Epidermal melanocyte (primary cell): ENCODE measurements around the gene SLC35B2.
A peak's percentile ranks its signal among the peaks of the same experiment; 100 is the strongest.
"Not testable (repeated sequence)": the region's sequence is repeated elsewhere in the genome, so short reads cannot be mapped to it uniquely, and the experiment has no call there.

Experiments used
- DNase-seq: peaks from one replicate; pipeline ENCODE4 v3.0.0; 2011; ENCODE audit warnings: low spot score; ENCODE audit not compliant: insufficient read length

Gene SLC35B2

DNA sequence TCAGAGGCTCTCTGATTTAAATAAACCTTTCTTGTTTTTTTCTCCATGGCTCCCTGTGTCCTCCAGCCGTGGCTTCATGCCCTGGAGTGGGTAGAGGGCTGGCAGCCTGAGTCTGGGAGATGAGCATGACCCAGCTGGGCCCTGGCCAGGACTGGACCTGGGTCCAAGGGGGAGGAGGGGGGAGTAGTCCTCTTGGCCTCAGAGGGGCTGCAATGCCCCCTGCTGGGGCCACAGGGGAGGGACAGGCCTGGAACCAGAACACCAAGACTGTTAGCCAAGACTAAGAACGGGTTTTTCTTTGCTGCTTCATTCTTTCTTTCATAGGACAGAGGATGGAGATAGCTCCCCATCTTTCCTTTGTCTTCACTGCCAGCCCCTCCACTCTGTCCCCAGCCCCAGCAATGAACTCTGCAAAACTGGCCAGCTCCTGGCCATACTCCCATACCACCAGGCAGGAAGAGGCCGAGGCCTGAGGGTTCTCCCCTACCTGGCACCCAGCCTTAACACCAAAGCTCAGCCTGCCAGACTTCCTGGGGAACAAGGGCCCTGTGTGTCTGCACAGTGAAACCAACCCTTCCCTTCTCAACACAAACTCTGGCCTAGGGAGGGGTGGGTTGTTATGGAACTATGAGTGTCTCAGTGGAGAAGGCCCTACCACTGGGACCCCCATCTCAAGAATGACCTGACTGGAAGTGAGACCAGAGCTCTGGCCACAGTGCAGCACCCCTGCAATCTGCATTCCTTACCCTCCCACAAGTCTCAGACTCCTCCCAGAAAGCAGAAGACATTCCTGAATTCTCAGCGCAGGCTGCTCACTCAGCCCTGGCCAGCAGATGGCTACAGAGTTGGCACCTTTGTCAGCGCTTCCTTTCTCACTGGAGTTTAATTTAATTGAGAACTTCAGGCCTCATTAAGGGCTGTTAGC is 23.0 kb downstream of the SLC35B2 start:
- DNase-seq: peak; percentile 81

DNA sequence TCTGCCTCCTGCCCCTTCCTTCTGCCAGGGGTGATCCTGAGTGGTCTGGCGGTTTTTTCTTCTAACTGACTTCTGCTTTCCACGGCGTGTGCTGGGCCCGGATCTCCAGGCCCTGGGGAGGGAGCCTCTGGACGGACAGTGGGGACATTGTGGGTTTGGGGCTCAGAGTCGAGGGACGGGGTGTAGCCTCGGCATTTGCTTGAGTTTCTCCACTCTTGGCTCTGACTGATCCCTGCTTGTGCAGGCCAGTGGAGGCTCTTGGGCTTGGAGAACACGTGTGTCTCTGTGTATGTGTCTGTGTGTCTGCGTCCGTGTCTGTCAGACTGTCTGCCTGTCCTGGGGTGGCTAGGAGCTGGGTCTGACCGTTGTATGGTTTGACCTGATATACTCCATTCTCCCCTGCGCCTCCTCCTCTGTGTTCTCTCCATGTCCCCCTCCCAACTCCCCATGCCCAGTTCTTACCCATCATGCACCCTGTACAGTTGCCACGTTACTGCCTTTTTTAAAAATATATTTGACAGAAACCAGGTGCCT is 23.7 kb downstream of the SLC35B2 start:
- no peak for DNase-seq

DNA sequence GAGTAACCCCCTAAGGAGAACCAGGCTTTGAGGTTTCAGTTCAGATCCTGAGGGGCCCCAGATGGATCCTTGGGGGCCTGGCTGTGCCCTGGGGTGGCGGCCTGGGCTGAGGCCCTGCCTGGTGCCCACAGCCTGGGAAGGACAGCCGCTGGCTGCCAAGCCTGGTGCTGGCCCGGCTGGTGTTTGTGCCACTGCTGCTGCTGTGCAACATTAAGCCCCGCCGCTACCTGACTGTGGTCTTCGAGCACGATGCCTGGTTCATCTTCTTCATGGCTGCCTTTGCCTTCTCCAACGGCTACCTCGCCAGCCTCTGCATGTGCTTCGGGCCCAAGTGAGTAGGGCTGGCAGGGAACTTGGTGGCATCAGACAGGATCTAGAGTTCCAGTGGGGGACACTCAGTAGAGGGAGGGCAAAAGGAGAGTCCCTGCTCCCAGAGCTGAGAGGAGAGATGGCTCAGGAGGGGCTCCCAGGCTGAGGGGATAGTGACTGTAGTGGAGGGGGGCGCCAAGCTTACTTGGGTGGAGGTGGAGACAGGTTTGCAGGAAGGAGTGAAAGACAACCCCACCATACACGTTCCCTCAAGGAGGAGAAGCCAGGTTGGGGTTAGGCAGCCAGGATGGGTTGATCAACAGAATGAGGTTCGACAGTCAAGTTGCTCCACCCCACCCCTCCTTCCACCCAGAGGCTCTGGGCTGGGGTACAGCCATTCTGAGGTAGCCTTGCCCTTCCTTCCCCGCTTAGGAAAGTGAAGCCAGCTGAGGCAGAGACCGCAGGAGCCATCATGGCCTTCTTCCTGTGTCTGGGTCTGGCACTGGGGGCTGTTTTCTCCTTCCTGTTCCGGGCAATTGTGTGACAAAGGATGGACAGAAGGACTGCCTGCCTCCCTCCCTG is 24.4 kb downstream of the SLC35B2 start:
- no peak for DNase-seq

DNA sequence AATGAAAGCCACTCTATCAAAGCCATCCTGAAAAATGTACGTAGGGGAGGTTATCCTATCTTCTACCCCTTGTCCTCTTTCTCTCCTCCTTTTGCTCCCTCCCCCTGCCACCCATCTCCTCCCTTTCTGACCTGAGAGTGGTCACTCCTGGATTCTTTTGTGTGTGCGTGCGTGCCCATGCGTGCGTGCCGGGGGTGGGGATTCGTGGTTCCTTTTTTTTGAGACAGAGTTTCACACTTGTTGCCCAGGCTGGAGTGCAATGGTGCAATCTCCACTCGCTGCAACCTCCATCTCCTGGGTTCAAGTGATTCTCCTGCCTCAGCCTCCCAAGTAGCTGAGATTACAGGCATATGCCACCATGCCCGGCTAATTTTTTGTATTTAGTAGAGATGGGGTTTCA is 25.9 kb downstream of the SLC35B2 start:
- not testable (repeated sequence) for DNase-seq

DNA sequence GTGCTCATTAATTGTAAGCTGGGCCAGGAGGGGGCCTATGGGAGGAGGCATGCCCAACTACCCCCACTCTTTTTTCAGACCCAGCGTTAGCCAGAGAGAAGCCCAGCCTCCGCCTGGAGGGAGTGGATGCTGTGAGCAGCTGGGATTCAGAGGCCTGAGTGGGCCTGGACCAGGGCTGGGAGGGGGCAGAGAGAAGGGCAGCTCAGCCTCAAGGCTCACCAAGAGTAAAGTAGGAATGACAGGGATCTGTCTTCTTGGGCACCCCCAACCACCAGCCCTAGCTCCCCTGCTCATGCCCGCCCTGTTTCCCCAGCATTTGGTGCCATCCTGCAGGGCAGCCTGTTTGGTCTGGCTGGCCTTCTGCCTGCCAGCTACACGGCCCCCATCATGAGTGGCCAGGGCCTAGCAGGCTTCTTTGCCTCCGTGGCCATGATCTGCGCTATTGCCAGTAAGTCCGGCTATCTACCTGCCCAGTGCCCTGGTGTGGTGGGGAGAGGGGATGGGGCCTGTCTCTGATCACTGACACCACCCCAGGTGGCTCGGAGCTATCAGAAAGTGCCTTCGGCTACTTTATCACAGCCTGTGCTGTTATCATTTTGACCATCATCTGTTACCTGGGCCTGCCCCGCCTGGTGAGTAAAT is 27.2 kb downstream of the SLC35B2 start:
- DNase-seq: no peak

DNA sequence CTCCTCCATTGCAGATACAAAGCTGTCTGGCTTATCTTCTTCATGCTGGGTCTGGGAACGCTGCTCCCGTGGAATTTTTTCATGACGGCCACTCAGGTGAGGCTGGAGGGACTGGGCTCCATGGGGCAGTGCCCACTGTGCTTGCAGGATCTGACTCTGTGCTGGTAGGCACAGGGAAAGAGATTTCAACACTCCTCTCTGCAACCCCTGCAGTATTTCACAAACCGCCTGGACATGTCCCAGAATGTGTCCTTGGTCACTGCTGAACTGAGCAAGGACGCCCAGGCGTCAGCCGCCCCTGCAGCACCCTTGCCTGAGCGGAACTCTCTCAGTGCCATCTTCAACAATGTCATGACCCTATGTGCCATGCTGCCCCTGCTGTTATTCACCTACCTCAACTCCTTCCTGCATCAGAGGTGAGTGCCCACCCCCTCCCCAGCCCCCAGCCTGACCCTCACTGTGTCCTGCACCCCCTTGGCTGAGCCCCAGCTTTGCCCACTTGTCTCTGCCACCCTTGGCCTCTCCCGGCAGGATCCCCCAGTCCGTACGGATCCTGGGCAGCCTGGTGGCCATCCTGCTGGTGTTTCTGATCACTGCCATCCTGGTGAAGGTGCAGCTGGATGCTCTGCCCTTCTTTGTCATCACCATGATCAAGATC is 27.8 kb downstream of the SLC35B2 start:
- DNase-seq: no peak

DNA sequence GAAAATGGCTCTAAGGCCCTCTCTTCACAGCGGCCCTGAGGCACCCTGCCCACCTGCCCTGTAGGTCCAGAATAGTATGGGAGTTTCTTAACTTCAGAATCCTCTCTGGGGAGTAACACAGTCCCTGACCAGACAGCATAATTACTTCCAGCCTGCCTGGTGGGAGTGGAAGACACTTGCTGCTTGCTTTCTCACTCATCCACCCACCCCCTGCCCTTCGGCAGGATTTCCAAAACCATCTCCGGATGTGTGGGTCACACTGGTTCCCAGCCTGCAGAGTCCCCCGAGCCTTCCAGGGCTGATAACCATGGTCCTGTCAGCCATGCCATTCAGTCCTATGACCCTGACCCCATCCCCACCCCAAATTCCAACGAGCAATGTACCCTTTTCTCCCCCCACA is 28.5 kb downstream of the SLC35B2 start:
- DNase-seq: no peak

DNA sequence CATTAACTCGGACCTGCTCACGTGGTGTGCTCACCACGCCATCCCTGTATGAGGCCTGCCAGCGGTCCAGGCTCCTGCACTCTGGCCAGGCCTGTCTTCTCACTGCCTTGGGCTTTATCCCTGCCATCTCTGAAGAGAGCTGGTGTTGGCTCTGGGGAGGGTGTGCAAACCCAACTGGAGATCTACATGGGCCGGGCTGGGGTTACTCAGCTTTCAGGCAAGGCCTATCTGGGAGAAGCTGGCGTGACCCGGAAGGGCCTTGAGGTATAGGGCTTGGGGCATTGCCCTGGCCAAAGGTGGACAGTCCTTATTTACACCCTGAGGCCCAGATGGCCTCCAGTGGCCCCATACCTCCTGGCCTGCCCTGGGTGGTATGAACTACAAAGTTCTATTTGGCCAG is 28.9 kb downstream of the SLC35B2 start:
- DNase-seq: no peak

DNA sequence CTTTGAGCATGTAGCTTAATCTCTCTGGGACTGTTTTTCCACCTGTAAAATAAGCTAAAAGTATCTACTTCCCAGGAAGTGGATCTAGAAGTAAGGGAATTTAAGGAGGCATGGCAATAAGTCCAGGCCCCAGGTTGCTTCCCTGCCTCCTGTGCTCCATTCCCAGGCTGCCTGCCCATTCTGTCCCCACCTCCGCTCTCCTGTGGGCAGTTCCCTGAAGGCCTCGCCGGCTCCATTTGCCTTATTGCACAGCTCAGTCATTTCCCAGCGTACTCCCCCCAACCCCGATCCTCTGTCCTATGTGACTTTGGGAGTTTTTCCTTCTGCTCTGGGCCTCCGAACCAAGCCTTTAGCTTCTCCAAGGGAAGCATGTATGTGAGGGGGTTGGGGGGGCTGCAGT is 29.3 kb downstream of the SLC35B2 start:
- no peak for DNase-seq

DNA sequence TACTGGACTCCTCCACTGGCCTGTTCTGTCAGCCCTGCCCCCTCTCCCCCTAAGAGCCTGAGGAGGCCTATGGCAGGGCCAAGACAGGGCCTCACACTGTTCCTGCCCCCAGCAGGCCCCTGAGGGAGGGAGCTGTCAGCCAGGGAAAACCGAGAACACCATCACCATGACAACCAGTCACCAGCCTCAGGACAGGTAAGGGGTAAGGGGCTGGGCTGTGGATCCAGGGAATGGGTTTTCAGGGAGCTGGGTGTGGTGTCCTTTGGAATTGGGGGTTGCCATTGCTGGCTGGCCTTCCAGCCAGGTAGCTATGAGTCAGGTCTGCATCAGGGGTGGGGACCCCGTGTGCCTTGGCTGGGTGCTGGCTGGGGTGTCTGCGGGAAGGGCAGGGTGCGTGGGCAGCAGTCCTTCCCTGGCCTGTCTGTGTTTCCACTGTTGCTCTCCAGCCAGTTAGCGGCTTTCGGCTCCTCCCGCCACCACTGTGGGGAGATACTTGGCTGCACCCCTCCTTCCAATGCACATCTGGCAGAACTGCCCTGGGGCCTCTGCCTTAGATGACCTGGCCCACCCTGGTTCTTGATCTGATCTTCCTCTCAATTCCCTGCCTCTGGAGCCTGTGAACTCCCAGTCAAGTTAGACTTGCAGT is 30.1 kb downstream of the SLC35B2 start:
- no peak for DNase-seq

DNA sequence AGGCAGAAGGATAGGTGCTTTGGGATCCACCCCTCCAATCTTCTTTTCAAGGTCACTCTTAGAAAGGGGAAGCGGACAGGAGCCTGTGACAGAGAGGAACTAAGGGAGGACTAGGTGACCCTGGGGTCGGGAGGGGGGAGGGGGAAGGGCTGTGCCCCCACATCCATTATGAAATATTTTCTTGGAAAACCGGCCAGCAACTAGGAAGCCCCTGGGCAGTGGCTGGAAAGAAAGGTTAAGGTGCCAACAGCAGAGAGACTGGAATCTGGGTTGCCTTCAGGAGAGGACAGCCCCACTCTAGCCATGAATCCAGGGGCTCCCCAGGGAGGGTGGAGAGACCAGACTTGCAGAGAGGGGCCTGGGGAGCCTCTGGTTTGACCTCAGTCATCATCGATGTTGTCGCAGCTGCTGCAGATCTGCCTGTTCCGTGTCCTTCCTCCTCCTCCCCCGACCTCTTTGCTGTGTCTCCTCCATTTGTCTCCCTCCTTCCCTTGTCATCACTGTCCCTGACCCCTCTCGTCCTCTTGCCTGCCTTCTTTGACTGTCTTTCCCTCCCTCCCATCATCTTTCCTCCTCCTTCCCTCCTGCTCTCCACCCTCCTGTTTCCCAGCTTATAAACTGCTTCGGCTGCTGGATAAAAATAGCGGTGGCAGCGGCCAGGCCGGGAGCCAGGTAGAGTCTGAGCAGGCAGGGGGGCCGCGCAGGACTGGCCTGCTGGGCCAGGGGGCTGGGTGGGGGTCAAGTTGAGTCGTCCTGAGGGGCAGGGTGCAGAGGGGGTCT is 30.8 kb downstream of the SLC35B2 start:
- DNase-seq: no peak

DNA sequence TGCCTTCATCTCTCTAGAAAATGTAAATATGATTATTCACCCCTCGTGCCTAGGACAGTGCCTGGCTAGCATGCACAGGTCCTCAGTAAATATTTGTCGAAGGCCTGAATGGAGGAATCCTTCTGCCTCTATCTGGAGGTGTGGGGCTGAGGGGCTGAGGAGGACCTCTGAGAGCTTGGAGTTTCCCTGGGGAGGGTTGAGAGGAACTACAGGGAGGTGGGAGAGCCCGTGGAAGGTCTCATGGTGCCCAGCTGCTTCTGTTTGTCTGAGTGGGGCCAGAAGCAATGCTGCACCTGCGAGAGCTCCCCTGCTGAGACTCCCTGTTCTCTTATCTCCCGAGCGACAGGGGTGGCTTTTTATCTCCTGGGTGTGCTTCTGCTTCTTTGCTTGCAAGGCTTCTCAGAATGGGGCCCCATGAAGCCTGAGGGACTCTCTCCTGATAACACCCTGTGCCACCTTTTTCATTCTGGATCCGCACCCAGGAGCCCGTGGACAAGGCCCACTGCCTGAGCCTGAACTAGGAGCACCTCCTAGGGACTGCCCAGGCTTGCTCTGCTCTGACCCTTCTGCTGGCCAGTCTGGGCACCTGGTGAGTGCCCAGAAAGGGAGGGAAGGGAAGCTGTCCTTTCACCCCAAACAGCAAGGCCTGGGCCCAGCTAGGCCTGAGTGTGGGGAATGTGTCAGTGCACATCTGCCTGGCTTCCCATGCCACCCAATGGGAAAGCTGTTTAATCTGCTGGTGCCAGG is 31.6 kb downstream of the SLC35B2 start:
- DNase-seq: no peak

DNA sequence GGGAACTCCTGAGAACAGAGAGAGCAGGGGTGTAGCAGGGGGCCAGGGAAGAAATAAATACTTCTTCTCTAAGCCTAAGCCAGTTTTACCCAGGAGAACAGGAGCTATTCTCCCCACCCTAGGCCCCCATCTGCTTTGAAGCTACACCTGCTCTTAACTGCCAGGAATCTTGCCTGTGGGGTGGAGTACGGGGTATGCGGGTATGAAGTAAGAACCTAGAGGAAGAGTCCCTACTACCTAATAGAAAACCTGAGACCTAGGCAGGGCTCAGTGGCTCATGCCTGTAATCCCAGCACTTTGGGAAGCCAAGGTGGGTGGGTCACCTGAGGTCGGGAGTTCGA is 32.4 kb downstream of the SLC35B2 start:
- no peak for DNase-seq

DNA sequence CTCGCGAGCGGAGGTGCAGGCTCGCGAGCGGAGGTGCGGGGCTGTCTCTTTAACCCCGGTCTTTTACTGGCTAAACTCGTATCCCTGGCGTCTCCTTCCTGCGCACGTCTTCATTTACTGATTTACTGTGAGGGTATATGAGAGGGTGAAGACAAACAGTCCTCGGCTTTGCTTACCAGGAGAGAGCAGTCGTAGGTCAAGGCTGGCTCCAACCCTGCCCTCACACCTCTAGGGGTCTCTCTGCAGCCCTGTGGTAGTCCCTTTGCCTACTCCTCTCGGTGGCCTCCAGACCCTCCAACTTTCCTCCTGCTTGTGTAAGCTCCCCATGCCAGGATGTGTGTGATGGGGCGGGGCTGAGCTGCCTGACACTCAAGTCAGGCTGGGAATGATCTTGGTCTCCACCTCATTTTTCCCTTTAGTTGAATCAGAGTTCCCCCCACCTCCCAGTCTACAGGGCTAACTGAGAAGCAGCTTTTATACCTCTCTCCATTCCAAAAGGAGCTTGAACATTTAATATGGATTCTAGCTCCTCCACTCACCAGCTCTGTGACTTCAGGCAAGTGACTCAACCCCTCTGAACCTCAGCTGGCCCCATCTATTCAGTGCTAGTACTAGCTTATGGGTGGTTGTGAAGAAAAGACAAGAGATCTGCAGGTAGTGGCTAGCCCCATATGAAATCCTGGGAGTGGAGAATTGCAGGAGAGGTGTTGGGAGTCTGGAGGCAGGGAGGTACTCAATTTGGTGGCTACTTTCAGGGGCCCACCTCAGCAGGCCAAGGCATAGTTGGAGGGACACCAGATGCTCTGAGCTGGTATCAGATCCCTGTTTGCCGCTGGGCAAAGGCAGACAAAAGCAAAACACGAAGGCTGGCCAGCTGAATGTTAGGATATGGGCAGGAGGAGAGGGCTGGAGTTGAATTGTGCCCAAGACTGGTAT is 33.0 kb downstream of the SLC35B2 start:
- DNase-seq: no peak

DNA sequence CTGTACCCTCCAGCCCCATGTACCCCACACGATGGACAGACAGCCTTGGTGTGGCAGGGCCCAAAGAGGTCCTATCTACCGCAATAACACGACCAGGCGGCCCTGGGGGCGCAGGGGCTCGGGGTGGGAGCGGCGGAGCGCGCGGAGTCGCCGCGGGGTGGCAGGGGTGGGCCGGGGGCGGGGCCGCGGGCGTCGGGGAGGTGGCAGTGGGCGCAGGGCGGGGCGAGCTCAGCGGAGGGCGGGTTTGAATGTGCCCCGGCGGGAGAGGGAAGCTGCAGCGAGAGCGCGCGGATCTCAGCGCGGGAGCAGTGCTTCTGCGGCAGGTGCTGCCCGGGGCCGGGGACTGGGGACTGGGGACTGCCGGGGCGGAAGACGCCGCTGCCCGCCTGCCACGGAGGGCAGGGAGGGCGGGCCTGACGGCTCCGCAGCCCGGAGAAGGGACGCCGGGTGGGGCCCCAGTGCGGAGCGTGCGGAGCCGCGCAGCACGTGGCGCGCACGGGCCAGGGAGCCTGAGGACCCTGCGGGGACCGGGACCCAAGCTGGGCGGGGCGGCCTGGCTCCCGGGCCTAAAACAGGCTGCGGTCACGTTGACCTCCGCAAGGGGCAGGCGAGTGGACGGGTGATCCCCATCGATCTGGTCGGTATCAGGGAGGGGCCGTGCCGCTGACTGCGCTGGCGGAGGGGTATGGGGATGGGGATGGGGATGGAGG is 33.9 kb downstream of the SLC35B2 start, which contains the start of gene SLC29A1:
TSS of gene SLC29A1 (plus strand) at position 277 of the 710 bp plus-strand sequence. CDS start 3,719 bp downstream, outside the sequence.
- peak; percentile 87 for DNase-seq

DNA sequence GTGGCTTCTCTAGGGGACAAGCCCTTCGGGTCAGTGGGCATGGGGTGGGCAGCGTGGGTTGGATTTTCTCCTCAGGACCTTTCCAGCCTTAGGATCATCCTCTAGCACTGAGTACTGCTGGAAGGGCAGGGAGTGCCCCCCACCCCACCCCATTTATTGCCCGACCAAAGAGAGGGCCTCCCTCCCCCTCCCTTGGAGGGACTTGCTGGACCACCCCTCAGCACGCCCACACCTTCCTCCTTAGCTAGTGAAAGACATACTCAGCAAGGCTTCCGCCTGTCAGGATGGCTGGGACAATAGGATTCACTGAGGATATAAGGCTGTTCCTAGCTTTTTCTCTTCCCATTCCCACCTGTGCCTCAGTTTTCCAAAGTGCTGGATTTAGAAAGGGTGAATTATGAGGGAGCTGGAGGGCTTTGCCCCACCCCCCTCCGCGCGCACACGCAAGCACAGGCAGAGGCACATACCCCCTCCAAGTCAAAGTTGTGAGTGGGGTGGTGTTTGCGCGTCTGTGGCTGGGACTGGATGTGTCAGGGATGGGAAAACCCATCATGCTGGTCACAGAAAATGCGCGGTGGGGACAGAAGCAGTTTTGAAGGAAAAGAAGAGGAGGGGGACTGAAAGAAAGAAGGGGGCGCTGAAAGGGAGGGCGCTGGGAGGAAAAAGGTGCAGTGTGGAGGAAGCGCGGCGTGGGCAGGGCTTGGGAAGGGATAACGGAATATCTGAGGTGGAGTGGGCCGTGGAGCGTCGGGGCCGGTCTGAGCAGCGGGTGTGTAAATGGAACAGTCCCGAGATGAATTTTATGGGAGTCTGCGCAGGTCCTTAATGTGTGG is 34.6 kb downstream of the SLC35B2 start:
- no peak for DNase-seq
